H9 (cell line): ENCODE results near the gene RPL36. TPM values are rescaled to one million over a fixed set of nuclear protein-coding genes. Genes with fewer than 3 reads are reported as not detected.
A peak's percentile ranks its signal among the peaks of the same experiment; 100 is the strongest.

Experiments
- DNase-seq: peaks from one replicate; pipeline ENCODE4 v3.0.0-alpha.2; 2017
- H2AFZ ChIP-seq: one replicate; pipeline ENCODE4 v1.6.1; 2013; ENCODE audit warnings: mild to moderate bottlenecking, low read length, control low read depth, moderate library complexity
- H2AK5ac ChIP-seq: 2 replicates; pipeline ENCODE4 v1.6.1; 2013; ENCODE audit warnings: low read length, control low read depth, mixed read lengths; ENCODE audit not compliant: insufficient read length
- H2BK120ac ChIP-seq: one replicate; pipeline ENCODE4 v1.6.1; 2013; ENCODE audit warnings: low read depth, mild to moderate bottlenecking, low read length, control low read depth, inconsistent platforms; ENCODE audit not compliant: poor library complexity, severe bottlenecking
- H2BK12ac ChIP-seq: 2 replicates; pipeline ENCODE4 v1.6.1; 2013; ENCODE audit warnings: low read length, control low read depth, mixed read lengths, low read depth; ENCODE audit not compliant: insufficient read length
- H2BK15ac ChIP-seq: 2 replicates; pipeline ENCODE4 v1.6.1; 2013; ENCODE audit warnings: low read depth, low read length, control low read depth
- H2BK20ac ChIP-seq: one replicate; pipeline ENCODE4 v1.6.1; 2013; ENCODE audit warnings: low read depth, mild to moderate bottlenecking, low read length, control low read depth, inconsistent platforms; ENCODE audit not compliant: poor library complexity, severe bottlenecking
- H2BK5ac ChIP-seq: 2 replicates; pipeline ENCODE4 v1.6.1; 2013; ENCODE audit warnings: low read length, control low read depth, mixed read lengths; ENCODE audit not compliant: insufficient read length
- H3K14ac ChIP-seq: 2 replicates; pipeline ENCODE4 v1.6.1; 2013; ENCODE audit warnings: low read length, control low read depth; ENCODE audit not compliant: insufficient read depth
- H3K18ac ChIP-seq: 2 replicates; pipeline ENCODE4 v1.6.1; 2013; ENCODE audit warnings: low read depth, mild to moderate bottlenecking, mixed read lengths, low read length, control low read depth; ENCODE audit not compliant: insufficient read length
- H3K23ac ChIP-seq: 2 replicates; pipeline ENCODE4 v1.6.1; 2013; ENCODE audit warnings: low read length, control low read depth, mixed read lengths, low read depth; ENCODE audit not compliant: insufficient read length
- H3K23me2 ChIP-seq: 2 replicates; pipeline ENCODE4 v1.6.1; 2013; ENCODE audit warnings: low read depth, mild to moderate bottlenecking, mixed read lengths, low read length, control low read depth; ENCODE audit not compliant: insufficient read length, poor library complexity, severe bottlenecking
- H3K27ac ChIP-seq: 2 replicates; pipeline ENCODE4 v1.5.1; 2013; ENCODE audit warnings: low read length, control low read depth, mixed read lengths, low read depth; ENCODE audit not compliant: insufficient read length
- H3K27me3 ChIP-seq: 2 replicates; pipeline ENCODE4 v1.6.1; 2013; ENCODE audit warnings: low read length, control low read depth, inconsistent platforms; ENCODE audit not compliant: insufficient read depth
- H3K4ac ChIP-seq: 2 replicates; pipeline ENCODE4 v1.6.1; 2013; ENCODE audit warnings: low read depth, mild to moderate bottlenecking, control low read depth, inconsistent platforms, low read length, moderate library complexity
- H3K4me1 ChIP-seq: 2 replicates; pipeline ENCODE4 v1.6.1; 2013; ENCODE audit warnings: low read length, control low read depth, inconsistent platforms; ENCODE audit not compliant: insufficient read depth
- H3K4me2 ChIP-seq: 2 replicates; pipeline ENCODE4 v1.6.1; 2013; ENCODE audit warnings: low read length, control low read depth, mixed read lengths; ENCODE audit not compliant: insufficient read length, insufficient read depth
- H3K56ac ChIP-seq: 2 replicates; pipeline ENCODE4 v1.6.1; 2013; ENCODE audit warnings: low read depth, mild to moderate bottlenecking, mixed read lengths, low read length, control low read depth; ENCODE audit not compliant: insufficient read length
- H3K79me1 ChIP-seq: 2 replicates; pipeline ENCODE4 v1.6.1; 2013; ENCODE audit warnings: low read depth, mild to moderate bottlenecking, moderate library complexity, low read length, control low read depth, inconsistent platforms; ENCODE audit not compliant: insufficient read depth, poor library complexity, severe bottlenecking
- H3K79me2 ChIP-seq: 2 replicates; pipeline ENCODE4 v1.6.1; 2013; ENCODE audit warnings: low read length, control low read depth, inconsistent platforms; ENCODE audit not compliant: insufficient read depth
- H3K9ac ChIP-seq: 2 replicates; pipeline ENCODE4 v1.6.1; 2013; ENCODE audit warnings: low read length, control low read depth, mixed read lengths; ENCODE audit not compliant: insufficient read length; ENCODE audit errors: extremely low read depth
- H3K9me3 ChIP-seq: one replicate; pipeline ENCODE4 v1.6.1; 2013; ENCODE audit warnings: low read depth, low read length, inconsistent platforms; ENCODE audit not compliant: control insufficient read depth
- H3T11ph ChIP-seq: one replicate; pipeline ENCODE4 v1.6.1; 2013; ENCODE audit warnings: mild to moderate bottlenecking, low read length, control low read depth, inconsistent platforms
- H4K20me1 ChIP-seq: one replicate; pipeline ENCODE4 v1.6.1; 2013; ENCODE audit not compliant: control insufficient read depth, insufficient read length, insufficient read depth
- H4K5ac ChIP-seq: 2 replicates; pipeline ENCODE4 v1.6.1; 2013; ENCODE audit warnings: low read depth, mild to moderate bottlenecking, mixed read lengths, low read length, control low read depth; ENCODE audit not compliant: insufficient read length
- H4K8ac ChIP-seq: replicated peaks from 2 replicates; pipeline ENCODE4 v1.6.1; 2013; ENCODE audit warnings: low read length, control low read depth, mixed read lengths, low read depth; ENCODE audit not compliant: insufficient read length
- H4K91ac ChIP-seq: 2 replicates; pipeline ENCODE4 v1.6.1; 2013; ENCODE audit warnings: low read depth, mild to moderate bottlenecking, moderate library complexity, mixed read lengths, low read length, control low read depth; ENCODE audit not compliant: insufficient read length
- H3K27ac Mint-ChIP-seq, 3 experiments: 2 replicates in 2 of 3; 3 replicates in 1 of 3; pipeline ENCODE4 v1.8.0; 2020 to 2021; ENCODE audit warnings: mixed read lengths in 3 of 3, mild to moderate bottlenecking in 1 of 3, moderate library complexity in 1 of 3
- H3K27me3 Mint-ChIP-seq: 2 replicates; pipeline ENCODE4 v1.8.0; 2021; ENCODE audit warnings: low read depth, mild to moderate bottlenecking, moderate library complexity, mixed read lengths
- H3K36me3 Mint-ChIP-seq, 3 experiments: 2 replicates in 2 of 3; 3 replicates in 1 of 3; pipeline ENCODE4 v1.8.0; 2020 to 2021; ENCODE audit warnings: low read depth in 3 of 3, mixed read lengths in 3 of 3; ENCODE audit not compliant: insufficient read depth in 1 of 3
- H3K4me1 Mint-ChIP-seq, 2 experiments: 2 replicates each; pipeline ENCODE4 v1.8.0; 2020; ENCODE audit warnings: mixed read lengths in 2 of 2
- H3K4me3 Mint-ChIP-seq, 2 experiments: 2 replicates in 1 of 2; 3 replicates in 1 of 2; pipeline ENCODE4 v1.8.0; 2020 to 2021; ENCODE audit warnings: mild to moderate bottlenecking in 2 of 2, mixed read lengths in 2 of 2, moderate library complexity in 1 of 2
- H3K9me3 Mint-ChIP-seq, 2 experiments: 2 replicates in 1 of 2; 3 replicates in 1 of 2; pipeline ENCODE4 v1.8.0; 2020; ENCODE audit warnings: mild to moderate bottlenecking in 2 of 2, mixed read lengths in 2 of 2, moderate library complexity in 1 of 2
- CTCF ChIP-seq: fragments of 200-600 bp; sonication (generic); conservative IDR thresholded peaks from 3 replicates; pipeline ENCODE4 v1.8.0; 2021; ENCODE audit warnings: antibody characterized with exemption, mild to moderate bottlenecking
- whole genome bisulfite sequencing: extraction: QIAGEN DNeasy Blood & Tissue Kit; methylation state at CpG from one replicate; pipeline ENCODE4 v1.1.7; 2013; ENCODE audit warnings: missing lambda C conversion rate, low lambda C conversion rate, mixed read lengths; ENCODE audit not compliant: insufficient read length; ENCODE audit errors: extremely low coverage; 5-methylcytosine and 5-hydroxymethylcytosine counted together
- long read RNA-seq: library from polyadenylated mRNA; unstranded; transcript quantifications from one replicate; pipeline ENCODE4 v2.0.0, GENCODE V29; 2020
- total RNA-seq: library from RNA; stranded (reverse); gene quantifications from 2 replicates; pipeline ENCODE4 v1.2.1, GENCODE V29; 2021

Gene RPL36
- 1,066 and 1,074 TPM in 2 replicates for total RNA-seq
- long read RNA-seq, transcript RPL36-201 (4 exons, 707 nt), result major isoform, 243 of 272 reads
- long read RNA-seq, transcript RPL36-202 (3 exons, 556 nt), result minor isoform, 10 of 272 reads
- long read RNA-seq, partial matches to known transcripts, result 1 of 272 reads
- long read RNA-seq, other reads (novel, unspliced or antisense), result 11 of 272 reads

- peak within 1 kb of the TSS; percentile 98 for H3K9ac ChIP-seq
- H2BK15ac ChIP-seq, result no peak within 1 kb of the TSS
- no peak within 1 kb of the TSS for H2BK120ac ChIP-seq
- peaks cover 5% of the 10 kb centered on the region for H3K23me2 ChIP-seq
- Mint-ChIP-seq H3K27ac (peak within 1 kb of the TSS; percentile 96 to 99 (median 99)), H3K4me1 (peaks cover 4 to 15% of the 10 kb centered on the region in 2 experiments), H3K9me3 (peaks cover 5 to 6% of the 10 kb centered on the region in 2 experiments; a peak in 2 of 5 replicates), H3K27me3 (peaks cover 9% of the 10 kb centered on the region), H3K36me3 (peaks cover 31 to 48% (median 40%) of the 10 kb centered on the region in 3 experiments), H3K4me3 (peak within 1 kb of the TSS; percentile 98 to 100)
- peak within 1 kb of the TSS; percentile 90 for H3K18ac ChIP-seq
- H4K8ac ChIP-seq, result no peak within 1 kb of the TSS
- no peak within 1 kb of the TSS for H4K5ac ChIP-seq
- H2BK5ac ChIP-seq, result peak within 1 kb of the TSS; percentile 46
- H3K4me2 ChIP-seq, result peak within 1 kb of the TSS; percentile 54
- no peaks in the 10 kb centered on the region for H3K79me1 ChIP-seq
- no peaks in the 10 kb centered on the region for H3K4me1 ChIP-seq
- H3K23ac ChIP-seq, result no peak within 1 kb of the TSS
- H2AK5ac ChIP-seq, result no peak within 1 kb of the TSS
- H3K56ac ChIP-seq, result no peak within 1 kb of the TSS
- no peaks in the 10 kb centered on the region for H3K9me3 ChIP-seq
- peak; percentile 98 for DNase-seq
- no peak within 1 kb of the TSS for H2BK12ac ChIP-seq
- H3K4ac ChIP-seq, result no peak within 1 kb of the TSS
- no peaks in the 10 kb centered on the region for H4K20me1 ChIP-seq
- H2AFZ ChIP-seq, result no peak within 1 kb of the TSS
- no peak within 1 kb of the TSS for H2BK20ac ChIP-seq
- H3K14ac ChIP-seq, result peak within 1 kb of the TSS; percentile 98
- no peak within 1 kb of the TSS for H3T11ph ChIP-seq
- H3K79me2 ChIP-seq, result peaks cover 14% of the 10 kb centered on the region; the same call in 1 of the 2 replicates
- WGBS, result no CpG with 5 or more reads among the region's 73 CpGs
- H3K27me3 ChIP-seq, result no peaks in the 10 kb centered on the region
- H4K91ac ChIP-seq, result peak within 1 kb of the TSS; percentile 33
- no peak within 1 kb of the TSS for H3K27ac ChIP-seq
- TF ChIP-seq CTCF, result peak; percentile 98
Observed at GRCh38 chr19:5690125-5690954, at the start of gene RPL36. RPL36 (plus strand) TSS chr19:5690295; CDS start chr19:5690508, 213 bp downstream.
